HG03064 (cell line): ENCODE measurements around the gene PRDM11.

ENCODE experiments used
- ATAC-seq: cut with Tn5 transposase; IDR thresholded peaks from one replicate; pipeline ENCODE4 v1.9.1; 2021; ENCODE audit warnings: low read depth; ENCODE audit not compliant: unreplicated experiment

The PRDM11 gene

DNA sequence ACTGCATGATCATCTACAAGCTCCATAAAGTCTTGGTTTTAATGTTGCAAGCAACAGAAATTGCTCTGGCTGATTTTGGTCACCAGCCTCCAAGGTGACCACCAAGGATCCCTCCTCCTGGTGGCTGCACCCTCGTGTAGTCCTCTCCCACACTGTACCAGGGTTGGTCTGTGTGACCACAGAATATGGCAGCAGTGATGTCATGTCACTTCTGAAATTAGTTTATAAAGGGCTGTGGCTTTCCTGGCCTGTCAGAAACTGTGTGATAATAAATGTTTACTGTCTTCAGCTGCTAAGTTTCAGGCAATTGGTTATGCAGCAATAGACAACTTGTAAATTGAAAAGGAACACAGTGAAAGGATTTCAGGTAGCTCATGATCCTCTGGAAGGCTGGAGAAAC lies 5.3 kb upstream of the PRDM11 start:
- no peak for ATAC-seq

DNA sequence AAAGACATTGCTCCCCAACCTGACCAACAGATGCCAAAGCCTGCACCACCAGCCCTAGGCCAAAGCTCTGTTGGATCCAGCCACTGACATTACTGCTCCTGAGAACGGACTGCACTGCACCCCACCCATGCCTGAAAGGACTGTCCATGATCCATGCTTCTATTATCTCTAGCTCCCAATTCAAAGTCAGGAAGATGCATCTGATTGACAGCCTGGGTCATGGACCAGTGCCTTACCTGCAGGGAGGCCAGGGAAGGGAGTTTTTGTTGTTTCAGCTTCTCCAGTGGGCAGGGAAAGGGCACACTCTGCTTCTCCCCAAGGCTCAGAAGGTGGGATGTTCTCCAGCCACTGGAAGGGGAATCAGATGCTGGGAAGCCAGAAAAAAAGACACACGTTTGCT lies 4.8 kb upstream of the PRDM11 start:
- no peak for ATAC-seq

DNA sequence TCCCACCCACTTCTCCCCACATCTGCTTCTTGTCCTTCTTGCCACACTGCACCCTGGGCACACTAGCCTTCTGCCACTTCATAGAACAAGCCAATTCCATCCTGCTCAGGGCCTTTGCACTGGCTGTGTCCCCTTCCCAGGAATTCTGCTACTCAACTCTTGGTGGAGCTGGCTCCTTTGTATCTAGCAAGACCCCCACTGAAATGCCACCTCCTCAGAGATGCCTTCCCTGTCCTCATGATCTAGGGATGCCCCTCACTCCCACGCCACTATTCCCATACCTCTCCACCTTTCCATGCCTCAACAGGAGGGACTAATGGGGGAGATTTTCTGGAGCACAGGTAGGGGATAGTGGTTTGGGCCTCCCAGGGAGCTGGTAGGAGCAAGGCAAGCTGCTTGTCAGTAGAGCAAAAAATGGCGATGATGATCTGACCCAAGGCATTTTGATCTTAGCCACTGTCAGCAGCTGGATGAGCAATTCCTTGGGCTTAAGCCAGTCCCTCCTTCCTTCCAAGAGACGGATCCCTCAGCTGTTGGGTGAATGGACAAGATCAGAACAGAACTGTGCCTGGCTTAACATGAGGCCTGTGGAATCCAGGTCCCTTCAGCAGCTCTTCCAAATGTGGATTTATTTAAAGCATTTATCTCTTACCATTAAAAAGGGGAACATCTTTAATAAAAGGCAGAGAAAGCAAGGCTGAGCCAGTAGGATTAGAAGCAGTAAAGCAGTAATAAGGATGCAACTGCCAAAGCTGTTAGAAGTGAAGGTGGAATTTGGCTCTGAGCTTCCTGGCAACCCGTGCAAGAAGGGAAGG lies 4.0 kb upstream of the PRDM11 start:
- ATAC-seq = no peak

DNA sequence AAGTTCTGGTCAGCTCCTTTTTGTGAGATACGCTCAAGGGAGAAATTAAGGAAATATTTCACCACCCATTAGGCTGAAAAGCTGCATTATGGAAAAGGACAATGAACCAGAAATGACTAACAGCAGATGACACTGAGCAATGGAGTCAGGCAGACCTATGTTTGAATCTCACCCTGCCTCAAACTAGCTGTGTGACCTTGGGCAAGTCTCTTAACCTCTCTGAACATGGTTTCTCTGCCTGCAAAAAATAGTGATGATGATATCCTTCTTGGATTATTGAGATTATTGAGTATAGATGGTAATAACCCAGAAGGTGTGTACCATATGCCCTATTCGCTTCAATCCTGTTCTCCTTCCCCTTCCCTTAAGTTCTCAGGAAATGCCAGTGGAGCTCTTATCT lies 2.9 kb upstream of the PRDM11 start:
- ATAC-seq = no peak

DNA sequence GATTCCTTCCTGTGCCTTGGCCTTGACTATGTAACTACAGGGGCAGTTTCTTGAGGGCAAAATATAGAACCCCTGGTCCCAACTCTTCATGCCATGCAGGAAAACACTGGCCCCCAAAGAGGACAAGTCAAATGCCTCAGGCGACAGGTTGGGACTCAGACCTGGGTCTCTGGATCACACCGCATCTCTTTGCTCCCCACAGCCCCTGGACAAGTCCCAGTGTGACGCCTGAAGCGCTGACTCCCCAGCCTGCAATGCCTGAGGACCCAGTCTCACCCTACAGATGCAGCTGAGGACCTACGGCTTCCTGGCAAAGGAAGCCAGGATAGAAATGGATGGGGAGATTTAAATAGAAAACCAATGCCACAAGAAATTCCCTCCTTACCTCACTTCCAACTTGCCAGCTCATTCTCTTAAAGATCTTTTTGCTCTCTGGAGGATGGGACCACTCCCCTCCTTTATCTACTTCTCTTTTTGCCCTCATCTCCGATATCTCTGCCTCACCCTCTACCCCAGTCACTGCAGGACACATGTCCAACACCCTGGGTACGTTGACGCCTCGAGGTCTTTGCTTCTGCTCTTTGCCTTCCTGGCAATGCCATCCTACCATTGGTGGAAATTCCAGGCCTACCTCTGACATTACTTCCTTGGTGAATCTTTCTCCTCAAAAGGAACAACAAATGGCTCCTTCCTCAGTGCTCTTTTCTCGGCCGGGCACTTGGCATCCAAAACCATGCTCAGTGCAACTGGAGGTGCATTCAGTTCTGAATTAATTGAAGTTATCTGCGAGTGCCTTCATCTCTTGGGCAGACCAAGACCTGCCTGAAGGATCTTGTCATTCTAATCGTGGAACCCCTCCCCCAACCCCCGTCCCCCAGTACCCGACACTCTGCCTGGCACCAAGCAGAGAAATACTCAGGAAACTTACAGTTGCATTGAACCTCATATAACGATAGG lies 2.0 kb upstream of the PRDM11 start:
- no peak for ATAC-seq

DNA sequence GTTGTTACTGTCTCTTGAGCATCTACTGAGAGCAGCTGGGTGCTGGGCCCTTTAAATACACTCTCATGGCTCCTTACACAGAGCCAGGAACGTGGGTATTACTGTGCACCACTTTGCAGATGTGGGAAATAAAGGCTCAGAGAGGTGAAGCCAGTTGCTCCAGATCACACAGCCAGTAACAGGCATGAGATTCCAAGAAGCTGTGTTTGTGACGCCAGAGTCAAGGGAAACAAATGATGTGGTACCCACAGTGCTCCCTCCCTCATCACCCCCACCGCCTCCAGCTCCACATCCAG lies 1.4 kb upstream of the PRDM11 start:
- no peak for ATAC-seq

DNA sequence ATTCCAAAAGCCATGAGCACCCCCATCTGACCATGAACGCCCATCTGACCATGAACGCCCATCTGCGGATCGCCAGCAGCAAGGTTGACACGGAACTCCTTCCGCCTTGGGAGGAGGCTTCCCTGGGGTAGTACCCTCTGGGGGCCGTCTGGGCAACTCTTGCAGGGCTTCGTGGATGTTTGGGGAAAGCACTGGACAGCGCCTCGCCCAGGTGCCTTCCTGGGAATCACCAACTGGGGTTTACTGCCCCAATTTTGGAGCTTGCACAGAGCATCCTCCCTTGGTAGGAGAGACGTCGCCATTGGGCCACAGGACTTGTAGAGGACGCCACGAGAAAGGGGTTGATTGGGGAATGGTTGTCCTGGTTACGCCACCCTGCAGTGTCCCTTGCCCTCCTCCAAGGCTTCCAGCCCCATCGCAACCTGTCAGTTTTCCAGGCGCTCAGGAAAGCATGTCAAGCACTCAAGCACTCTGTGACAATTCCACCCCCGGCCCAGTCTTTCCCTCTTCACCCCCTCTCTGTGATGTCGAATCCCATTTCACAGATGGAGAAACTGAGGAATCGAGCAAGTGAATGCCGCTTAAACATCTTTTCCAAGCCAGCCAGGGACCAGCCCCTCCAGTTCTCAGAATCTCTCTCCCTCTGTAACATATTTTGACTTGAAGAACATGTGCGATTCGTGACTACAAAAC lies 914 bp upstream of the PRDM11 start:
- ATAC-seq = no peak

DNA sequence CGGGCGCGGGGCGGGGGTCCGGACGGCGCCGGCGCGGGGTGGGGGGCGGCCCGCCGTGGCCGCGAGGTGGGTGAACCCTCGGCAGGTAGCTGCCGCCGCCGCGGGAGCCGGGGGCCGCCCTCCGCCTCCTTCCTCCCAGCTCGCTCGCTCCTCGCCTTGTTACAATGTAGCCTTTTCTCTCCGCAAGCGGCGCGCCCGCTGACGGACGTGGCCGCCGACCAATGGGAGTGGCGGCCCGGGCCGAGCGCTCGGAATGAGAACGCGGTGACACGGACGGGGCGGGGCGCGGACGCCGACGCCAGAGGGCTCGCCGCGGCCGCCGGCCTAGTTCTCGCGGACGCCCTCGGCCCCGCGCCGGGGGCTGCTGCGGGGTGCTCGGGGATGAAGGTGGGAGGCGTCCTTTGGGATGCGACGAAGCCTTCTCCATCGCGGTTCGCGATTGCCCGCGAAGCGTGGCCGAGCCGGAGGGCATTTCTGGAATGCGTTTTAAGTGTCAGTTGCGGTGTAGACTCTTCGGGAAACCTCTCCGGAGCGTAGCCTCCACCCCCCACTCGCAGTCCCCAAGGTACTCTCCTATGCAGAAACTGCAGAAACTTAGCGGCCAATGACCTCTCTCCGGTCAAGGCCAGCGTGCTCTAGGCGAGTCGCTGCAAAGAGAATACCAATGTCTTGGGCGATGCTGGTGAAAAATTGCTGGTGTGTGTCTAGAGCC lies 734 bp downstream of the PRDM11 start:
- peak; percentile 99 for ATAC-seq

DNA sequence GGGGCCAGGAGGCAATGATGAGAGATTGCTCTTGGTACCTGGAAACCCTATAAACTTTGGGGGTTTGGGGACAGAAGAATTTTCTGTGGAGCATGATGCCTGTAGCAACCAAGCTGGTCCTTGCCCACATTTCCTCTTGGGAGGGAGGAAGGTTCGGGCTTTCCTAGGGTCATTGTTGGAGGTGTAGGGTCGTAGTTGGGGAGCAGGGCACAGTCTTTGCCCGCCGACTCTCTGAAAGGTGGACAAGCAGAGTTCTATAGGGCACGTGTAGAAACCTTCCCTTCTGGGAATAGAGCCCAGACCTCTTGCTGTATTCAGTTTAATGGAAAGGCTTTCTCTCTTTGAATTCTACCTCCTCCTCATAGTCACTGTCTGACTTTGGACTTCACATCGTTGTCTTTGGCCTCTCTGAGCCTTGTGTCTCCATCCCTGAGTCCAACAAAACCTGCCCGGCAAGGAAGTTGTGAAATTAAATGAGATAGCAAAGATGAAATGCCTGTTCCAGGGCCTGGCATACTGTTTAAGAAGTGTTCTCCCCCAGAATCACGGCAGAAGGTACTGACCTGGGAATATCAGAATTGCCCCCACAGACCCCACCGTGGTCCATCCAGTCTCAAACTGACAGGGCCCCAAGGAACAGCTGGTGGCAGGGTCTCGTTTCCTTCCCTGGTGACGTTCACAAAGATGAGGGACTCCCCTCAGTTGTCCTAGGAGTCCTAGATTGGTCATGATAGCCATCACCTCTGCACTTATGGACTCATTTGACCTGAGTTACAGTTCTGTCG lies 1.6 kb downstream of the PRDM11 start:
- ATAC-seq = no peak

DNA sequence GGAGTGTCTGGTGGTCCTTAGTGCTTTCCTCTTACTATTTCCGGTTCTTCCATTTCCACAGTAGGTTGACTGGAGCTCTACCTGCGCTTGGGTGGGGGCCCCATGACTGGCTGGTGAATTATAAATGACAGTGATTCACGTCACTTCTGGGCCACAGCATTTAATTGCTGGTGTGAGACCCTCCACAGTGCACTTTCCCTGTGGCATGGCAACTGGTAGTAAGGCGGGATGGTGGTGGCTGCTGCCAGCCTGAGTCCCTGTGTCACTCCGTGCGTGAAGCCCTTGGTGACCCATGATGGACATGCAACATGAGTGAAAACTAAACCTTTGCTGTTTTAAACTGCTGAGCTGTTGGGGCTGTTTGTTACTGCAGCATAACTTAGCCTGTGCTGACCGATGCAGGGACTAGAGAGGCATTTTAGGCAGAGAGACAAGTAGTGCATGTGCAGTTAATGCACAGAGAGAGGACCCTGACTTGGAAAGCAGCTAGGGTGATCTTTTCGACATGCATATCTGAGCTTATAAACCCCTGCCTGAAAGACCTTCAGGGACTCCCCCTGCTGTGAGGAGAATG lies 3.1 kb downstream of the PRDM11 start:
- no peak for ATAC-seq

DNA sequence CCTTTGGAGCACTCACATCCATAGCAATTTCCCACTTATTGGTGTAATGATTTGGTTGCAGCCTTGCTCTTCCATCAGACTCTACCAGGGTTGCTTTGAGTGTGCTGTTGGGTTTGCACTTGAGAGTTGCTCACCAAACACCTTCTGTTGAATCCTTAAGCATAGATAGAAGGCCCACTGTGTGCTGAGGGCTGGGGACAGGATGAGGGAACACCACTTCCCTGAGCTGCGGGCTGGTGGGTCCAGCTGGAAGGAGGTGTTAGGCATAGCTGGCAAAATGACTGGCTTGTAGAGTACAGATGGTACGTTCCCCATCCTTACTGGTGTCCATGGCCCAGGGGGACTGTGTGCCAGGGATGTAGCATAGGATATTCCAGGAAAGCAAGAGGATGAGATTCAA lies 3.9 kb downstream of the PRDM11 start:
- no peak for ATAC-seq

DNA sequence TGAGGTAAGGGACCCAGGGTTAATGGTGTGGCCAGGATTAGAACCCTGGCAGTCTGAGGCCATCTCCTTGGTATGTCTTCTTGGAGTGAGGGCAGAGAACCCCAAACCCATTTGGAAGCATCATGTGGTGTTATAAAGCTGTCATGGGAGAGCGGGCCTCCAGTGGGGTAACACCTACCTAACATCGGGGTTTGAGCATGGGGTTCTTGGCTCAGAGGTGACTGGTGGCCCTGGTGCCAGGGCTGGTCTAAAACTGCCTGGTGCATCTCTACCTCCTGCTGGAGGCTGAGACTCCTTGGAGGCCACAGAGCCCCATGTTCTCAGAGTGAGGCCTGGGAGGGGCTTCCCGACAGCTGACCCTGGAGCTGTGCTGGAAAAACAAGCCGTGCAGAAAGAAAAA lies 4.5 kb downstream of the PRDM11 start:
- ATAC-seq = no peak

DNA sequence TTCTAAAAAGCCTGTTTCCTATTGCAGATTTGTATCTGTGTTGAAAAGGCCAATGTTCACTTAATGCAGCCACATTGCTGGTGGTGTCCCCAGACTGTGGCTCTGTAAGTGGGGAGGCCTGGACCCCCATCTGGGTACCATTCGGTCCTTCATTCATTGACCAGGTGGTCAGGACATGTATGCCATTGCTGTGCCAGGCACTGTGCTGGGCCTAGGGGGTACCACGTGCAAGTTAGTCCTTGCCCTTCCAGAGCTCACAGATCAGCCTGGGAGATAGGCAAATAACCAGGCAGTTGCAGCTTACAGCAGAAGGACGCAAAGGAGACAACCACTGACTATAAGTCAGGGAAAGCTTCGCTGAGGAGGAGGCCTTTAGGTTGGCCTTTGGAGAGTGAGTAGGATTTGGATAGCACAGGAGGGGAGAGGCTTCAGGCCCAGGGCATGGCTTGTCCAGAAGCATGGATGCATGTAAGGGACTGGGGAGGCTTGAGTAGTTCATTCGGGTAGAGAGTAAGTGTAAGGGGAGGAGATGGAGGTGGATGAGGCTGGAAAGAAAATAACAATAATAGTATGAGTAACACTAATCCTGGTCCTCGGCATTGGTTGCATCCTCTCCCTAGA lies 5.0 kb downstream of the PRDM11 start:
- no peak for ATAC-seq

DNA sequence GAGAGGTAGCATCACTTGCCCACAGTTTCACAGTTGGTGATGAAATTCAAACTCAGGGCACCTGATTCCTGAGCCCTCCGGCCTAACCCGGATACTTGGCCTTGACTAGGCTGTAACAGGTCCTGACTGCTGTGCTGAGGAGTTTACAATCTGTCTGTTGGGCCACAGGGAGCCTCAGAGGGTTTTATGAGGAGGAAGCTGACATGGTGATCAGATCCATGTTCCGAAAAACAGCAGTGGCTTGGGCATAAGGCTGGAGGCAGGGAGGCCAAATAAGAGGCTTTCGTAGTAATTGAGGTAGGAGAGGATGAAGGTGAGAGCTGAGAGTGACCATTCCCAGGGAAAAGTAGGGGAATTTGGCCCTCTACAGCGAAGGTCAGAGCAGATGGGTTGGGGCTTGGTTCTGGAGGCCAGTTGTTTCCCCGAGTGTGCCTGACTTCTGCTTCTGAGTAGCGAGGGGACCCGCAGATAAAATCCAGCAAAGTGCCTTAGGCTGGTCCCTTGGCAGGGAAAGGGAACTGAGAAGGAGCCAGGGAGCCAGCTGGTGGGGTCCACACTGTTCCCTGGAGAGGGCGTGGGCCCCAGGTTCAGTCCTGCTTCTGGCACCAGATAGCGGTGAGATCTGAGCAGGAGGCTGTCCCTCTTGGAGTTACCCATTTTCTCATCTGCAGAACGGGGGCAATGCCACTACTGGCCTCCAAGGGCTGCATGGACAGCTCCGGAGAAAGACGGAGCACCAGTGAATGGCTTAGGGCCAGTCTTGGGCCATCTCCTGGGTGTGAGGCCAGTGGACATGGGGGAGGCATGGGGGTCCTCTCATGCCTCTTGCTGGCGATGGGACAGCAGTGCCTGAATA lies 6.5 kb downstream of the PRDM11 start:
- ATAC-seq = no peak

DNA sequence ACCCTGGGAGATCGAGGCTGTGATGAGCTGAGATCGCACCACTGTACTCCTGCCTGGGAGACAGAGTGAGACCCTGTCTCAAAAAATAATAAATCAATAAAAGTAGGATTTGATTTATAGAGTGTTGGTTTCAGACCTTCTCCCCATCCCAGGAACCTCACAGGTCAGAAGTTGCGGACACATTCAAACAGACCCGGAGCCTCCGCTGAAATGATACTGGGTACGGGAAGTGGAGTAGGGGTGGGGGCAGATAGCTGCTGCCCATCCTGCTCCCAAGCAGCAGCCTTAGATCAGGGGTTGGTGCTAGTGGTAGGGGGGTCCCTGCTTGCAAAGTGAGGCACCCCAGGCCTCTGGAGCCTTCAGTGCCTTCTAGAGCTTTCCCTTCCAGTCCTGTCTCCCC lies 7.8 kb downstream of the PRDM11 start:
- no peak for ATAC-seq

DNA sequence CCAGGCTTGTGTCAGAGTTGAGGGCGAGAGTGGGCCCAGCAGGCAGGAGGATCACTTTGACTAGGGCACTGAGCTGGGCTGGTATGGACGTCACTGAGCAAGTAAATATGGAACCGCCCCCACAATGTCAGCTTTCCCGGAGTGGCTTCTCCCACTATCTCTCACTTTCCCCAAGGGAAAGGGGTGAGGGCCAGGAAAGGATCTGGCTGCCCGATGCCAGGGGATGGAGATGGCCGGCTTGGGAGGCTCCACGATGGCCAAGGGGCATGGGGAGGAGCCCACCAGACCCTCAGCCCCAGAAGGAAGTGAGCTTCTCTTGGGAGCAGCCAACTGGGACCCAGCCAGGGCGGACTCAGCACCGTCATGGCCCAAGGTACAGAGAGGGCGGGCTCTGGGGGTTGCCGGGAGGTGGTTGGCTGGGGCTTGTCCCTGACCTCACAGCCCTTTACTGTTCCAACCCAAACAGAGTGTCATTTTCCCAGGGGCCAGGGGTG lies 8.7 kb downstream of the PRDM11 start:
- no peak for ATAC-seq

DNA sequence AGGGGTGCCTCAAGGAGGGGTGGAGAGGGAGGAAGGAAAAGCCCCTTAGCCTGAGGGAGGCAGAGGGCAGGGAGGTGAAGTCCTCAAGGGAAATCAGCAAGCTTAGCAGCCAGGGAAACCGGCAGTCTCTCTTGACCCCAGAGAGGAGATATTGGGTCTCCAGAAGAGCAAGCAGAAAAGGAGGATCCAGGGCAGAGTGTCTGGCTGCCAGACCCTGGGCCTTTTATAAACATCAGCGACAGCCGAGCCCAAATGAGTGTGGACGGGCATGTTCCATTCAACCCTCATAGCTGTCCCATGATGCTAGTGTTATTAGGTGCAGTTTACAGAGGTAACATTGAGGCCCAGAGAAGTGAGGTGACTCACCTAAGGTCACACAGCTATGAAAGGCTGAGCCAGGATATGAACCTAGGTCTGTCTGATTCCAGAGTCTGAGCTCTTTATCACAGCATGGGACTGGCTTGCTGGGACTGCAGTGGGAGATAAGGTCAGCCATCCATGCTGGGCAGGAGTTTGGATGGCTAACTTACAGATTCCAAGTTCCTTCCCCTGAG lies 9.3 kb downstream of the PRDM11 start:
- ATAC-seq = no peak

DNA sequence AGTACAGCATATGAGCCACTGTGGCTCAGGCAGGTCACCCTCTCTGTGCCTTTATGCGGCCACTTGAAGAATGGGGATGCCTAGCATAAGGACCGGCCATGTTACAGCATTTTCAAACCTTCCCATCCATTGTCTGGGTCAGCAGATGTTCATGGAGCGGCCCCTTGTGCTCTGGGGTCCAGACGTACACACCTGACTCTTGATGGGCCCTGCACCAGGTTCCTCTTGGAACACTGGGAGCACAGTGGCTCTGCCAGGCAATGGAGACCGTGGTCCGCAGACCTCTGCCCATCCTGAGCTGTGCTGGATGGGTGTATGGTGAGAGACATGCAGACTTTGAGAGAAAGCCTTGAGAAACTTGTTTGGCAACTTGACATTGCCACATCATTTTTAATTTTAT lies 9.8 kb downstream of the PRDM11 start:
- no peak for ATAC-seq
